NCI-H1694 (cell line): ENCODE results near the gene SOX13.

ENCODE experiments used
- DNase-seq: peaks from one replicate; lab custom pipeline; 2025; lab: John Stamatoyannopoulos, UW

Gene SOX13

DNA sequence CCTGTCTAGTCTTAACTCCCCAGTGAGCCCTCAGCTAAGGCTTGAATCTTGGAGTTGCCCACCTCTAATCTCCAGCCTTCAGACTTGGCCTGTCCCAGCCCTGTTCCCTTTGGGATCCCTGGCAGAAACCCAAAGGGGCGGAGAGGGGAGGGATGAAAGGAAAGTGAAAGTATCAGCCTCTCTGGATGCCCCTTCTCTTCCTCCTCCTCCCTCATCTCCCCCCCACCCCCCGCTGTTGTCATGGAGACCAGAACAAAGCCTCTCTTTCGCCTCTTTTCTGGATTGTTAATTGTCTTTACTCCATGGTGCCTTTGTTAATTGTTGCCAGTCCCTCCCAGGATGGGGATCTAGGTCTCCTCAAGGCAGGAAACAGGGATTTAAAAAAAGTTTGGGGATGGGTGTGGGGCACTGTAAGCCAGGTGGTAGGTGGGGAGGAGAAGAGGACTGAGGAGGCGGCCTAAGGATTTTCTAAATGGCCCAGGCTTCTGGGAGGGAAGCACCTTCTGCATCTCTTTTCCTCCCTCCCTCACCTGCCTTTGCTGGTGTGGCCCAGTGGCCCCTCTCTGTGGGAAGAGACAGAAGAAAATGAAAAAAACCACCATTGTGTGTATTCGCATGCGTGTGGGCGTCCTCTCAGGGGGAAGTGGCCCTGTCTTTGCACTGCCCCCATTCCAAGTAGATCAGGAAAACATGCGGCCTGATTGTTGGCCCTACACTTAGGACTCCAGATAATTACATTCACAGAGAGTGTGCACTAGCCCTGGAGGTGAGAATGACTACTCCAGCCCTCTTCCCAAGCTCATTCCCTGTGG is 7.5 kb upstream of the SOX13 start:
- no peak for DNase-seq

DNA sequence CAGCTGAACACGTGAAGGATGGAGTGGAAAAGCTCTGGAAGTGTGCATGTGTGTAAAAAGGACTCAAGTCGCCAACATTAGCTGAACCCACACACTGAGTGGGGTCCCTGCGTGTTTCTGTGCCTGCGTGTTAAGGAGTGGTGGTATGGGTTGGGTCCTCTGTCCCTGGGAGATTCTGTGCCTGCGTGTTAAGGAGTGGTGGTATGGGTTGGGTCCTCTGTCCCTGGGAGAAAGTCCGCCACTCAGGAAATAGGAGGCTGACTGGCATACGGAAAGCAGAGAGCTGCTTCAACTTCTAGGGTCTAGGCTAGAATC is 7.0 kb upstream of the SOX13 start:
- no peak for DNase-seq

DNA sequence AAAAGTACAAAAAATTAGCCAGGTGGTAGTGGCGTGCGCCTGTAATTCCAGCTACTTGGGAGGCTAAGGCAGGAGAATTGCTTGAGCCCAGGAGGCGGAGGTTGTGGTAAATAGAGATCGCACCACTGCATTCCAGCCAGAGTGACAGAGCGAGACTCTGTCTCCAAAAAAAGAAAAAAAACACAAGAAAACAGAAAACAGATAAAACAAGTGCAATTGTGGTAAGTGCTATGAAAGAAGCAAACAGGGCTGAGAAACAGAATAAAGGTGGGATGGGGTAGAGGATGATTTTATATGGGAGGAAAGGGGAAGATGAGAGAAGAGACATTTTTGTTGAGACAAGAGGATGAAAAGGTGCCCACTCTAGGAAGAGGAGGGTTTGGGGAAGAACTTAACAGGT is 5.0 kb upstream of the SOX13 start:
- no peak for DNase-seq

DNA sequence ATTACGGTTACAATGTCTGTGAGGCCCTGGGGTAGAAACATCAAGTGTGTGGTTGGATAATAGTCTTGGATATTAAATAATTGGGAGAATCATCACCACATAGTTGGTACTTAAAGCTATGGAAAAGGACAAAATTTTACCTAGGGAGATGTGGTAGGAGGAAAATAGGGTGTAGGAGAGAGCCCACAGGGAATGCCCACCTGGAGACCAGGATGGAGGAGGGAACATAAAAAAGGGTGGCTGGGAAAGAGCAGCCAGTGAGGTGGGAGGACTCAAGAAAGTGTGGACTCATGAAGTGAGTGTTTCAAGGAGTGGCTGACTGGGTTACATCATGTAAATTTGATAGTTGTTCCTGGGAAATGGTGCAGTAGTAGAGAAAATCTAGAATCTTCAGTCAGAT is 3.0 kb upstream of the SOX13 start:
- no peak for DNase-seq

DNA sequence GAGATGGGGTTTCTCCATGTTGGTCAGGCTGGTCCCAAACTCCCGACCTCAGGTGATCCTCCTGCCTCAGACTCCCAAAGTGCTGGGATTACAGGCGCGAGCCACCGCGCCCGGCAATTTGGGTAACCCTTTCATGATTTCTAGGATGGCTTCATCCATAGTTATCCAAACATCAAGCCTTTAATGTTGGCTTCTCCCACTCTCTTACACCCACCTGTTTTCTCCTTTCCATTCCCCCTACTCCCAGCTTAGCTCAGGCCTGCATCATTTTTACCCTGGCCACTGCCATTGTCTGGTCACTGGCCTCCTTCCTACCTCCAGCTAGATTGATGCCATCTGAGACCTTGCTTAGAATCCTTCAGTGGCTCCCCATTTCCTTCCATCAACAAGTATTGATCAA is 2.0 kb upstream of the SOX13 start:
- no peak for DNase-seq

DNA sequence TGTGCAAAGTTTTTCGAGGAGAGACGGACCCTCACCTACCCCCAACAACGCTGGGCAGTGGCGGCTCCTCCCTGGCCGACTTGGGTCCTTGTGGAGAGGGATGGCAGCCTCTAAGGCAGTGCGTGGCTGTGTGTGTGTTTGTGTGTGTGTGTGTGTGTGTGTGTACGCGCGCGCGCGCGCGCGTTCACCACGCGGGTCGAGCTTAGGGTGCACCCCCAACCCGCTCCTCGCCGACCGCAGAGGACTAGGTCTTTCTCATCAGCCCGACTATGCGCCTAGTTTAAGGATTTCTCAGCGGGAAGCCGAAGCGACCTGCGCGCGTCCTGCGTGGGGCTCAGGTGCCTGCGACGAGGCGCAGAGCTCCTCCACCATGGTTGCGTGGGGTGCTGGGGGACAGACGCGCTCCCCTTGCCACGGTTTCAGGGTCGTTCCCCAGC is 940 bp downstream of the SOX13 start:
- no peak for DNase-seq

DNA sequence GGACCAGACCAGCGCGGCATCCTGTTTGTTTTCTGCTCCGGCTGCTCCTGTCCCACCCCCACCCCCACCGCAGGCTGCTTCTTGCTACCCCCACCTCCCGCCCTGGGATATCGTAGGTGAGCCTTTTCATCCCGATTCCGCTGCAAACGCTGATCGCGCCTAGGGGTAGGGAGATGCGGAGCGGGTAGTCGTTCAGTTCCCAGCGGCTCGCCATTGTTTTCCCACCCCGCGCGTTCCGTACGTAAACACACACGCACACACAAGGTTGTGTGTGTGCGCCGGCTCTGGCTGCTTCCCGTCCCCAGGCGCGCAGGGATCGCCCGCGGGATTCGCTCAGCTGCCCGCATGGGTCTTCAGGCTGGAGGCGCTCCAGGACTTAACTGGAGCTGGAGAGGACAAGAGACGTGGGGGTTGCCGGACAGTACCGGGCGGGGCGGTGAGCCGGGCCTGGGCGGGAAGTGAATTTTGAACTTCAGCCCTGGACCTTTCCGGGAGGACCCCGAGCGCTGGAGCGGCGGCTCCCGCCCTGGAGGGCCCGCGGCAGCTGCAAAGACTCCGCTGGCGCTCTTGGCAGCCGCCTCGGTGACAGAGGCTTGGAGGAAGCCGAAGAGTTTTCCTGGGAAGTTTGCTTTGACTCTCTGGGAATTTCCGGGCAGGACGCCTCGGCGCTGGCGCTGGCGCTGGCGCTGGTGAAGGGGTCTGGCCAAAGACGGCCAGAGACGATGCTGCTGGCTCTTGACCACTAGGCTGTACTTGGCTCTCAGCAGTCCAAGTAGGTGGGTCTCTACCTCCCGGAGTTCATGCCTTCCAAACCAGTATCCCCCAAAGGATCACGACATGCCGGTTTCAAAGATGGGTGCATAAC is 1.6 kb downstream of the SOX13 start:
- DNase-seq, result peak; percentile 14

DNA sequence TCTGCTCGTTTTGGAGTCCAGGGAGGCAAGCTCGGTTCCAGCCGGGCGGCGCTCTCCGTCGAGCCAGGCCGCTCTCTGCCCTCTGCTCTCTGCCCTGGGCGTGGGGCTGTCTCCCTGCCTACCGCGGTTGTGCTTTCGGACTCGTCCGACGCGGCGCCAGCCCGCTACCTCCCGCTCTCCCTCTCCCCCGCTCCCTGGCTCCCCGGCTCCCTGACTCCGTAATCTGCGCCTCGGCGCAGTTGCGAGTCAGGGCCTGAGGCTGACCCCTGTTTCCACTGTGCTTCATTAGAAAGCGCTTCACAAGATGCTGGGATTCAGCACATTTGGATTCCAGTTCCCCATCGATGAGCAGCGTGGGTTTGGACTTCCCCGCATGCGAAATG is 2.2 kb downstream of the SOX13 start:
- no peak for DNase-seq

DNA sequence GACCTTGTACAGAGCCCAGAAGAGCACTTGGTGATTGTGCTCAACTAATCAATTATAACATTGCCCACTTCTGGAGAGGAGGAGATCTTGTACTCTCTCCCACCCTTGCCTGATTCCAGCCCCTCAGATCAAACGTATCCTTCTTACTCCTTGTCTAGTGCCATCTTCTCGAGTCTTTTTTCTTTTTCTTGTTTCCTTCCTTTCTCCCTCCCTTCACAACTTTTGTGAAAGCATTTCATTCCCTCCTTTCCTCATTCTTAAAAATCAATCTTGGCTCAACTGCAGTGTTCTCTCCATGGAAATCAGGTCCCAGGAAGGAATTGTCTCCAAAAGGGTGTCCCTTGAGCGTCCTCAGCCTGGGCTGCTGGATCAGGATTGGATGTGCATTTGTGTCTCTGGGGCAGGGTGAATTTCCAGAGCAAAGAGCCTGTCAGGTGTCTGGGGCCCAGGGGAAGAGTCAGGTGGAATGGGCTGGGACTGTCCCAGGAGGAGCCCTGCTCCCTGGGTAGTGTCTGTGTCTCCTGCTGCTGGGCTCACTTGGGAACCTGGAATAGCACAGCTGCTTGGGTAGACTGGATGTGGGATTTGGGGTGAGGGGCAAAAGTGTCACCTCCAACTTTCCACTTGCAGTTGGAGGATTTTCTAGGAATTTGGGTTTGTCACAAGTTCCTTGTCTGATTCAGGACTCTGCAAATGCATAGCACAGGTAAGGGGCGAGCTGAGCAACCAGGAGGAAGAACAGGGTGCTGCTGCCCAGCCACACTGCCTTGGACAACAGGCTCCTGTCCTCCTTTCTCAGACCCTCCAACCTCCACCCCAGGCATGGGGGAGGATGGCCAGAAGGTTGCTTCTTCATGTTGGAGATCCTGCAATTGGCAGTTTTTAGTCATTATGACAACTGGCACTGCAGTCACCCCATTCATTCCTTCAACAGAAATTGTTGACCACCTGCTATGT is 3.3 kb downstream of the SOX13 start:
- no peak for DNase-seq

DNA sequence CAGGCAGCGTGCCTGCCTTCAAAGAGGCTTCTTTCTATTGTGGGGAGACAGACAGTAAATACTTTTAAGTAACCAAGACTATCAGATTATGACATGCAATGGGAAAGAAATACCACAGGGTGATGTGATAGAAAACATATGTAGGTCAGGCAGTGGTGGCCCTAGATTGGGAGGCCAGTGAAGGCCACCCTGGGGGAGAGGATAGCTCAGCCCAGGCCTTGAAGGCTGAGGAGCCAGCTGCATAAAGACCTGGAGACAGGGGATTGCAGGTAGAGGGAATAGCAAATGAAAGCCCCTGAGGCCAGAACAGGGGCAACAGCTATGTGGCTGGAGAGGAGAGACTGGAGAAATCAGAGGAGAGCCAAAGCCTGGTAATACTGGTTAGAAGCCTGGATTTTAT is 4.0 kb downstream of the SOX13 start:
- DNase-seq, result no peak

DNA sequence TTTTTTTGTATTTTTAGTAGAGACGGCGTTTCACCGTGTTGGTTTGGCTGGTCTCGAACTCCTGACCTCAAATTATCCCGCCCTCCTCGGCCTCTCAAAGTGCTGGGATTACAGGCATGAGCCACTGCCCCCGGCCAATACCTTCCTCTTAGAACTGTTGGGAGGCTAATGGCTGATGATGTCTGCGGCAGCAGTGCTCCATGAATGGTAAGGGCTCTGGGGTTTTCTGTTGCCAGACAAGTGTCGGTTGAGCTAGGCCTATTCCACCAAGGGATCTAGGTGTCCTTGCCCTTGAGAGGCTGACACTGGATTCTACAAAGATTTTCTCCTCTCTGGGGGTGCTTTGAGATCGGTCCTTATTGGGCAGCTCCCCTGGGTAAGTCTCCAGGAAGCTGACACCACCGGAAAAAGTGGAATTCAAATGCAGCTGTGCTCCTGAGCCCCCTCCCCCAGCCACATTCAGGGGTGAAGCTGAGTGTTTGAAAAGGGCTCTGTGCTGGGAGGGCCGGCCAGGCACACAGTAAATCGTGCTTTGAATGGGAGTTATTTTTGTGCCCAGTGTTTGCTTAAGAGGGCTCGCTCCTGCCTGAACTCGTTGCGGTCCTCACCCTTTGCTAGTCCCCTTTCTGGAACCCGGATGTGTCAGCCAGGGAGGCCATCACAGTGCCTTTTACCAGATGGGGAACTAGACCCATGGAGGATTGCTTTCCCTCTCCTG is 5.2 kb downstream of the SOX13 start:
- no peak for DNase-seq

DNA sequence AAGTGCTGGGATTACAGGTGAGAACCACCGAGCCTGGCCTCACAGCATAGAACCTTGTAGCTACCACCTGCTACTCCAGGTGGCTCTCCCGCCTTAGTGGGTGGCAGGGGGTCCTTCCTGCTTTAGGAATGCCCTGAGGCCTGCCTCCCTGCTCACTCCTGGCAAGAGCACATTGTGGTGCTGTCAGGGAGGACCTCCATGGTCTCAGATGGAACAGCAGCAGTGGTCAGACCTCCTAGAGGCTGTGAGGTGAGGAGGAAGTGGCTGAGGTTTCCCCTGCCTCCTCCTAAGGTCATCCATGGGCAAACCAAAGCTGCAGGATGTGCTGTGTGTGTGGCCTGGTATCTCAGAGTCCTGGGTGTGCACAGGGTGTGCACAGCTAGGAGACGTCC is 6.7 kb downstream of the SOX13 start:
- no peak for DNase-seq

DNA sequence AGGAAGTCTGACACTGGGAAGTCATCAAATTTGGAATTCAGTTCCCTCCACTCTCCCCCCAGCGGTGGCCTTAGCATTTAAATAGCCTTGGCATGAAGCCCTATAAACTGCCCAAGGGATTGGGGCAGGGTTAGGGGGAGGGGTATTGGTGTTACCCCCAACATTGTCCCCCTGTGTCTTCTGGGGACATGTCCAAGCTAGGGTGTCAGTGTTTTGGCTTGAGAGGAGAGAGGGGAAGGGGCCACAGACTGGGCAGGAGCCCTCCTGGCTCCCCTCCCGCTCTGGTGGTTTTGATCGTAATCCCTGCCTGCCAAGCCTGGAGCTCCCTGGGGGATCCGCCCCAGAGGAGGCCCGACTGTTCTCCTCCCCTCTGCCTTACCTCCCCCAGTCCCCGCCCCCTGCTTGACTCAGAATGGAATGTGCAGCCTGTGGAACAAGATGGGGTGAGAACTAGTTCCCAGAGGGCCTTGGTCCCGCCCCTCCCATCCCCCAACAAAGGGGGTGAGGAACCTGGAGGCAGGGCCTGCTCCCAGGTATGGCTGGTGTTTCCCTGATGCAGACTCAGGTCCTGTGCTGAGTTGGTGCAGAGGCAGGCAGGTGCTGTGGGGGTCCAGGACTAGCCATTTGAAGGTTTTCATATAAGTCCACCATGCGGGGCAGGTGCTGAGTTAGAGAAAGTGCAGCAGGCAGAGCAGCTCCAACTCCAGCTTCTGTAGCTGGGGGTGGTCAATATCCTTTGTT is 7.4 kb downstream of the SOX13 start:
- peak; percentile 19 for DNase-seq

DNA sequence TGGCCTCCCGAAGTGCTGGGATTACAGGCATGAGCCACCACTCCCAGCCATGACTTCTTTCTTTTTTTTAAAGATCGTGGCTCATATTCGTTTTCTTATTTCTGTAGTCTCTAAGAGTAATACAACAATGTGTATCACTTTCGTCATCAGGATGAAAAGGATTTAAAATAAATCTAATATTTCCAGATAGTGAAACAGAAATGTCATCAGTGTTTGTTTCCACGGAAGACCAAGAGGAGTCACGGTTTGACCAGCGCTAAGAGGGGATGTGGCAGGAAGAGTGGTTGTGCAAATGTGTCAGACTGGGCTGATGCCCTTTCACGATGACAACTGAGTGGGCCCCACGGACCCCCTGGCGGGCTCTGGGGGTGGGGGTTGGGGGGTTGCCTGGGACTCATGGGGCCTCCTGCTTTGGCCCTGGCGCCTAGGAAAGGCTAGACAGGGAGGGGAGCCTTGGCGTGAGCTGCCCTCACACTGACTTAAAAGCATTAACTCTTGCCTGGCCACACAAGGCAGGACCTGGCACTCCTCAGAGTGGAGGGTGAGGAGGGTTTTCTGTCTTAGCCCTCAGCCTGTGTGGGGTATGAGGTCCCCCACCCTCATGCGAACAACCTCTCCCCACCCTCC is 8.4 kb downstream of the SOX13 start:
- DNase-seq, result no peak

DNA sequence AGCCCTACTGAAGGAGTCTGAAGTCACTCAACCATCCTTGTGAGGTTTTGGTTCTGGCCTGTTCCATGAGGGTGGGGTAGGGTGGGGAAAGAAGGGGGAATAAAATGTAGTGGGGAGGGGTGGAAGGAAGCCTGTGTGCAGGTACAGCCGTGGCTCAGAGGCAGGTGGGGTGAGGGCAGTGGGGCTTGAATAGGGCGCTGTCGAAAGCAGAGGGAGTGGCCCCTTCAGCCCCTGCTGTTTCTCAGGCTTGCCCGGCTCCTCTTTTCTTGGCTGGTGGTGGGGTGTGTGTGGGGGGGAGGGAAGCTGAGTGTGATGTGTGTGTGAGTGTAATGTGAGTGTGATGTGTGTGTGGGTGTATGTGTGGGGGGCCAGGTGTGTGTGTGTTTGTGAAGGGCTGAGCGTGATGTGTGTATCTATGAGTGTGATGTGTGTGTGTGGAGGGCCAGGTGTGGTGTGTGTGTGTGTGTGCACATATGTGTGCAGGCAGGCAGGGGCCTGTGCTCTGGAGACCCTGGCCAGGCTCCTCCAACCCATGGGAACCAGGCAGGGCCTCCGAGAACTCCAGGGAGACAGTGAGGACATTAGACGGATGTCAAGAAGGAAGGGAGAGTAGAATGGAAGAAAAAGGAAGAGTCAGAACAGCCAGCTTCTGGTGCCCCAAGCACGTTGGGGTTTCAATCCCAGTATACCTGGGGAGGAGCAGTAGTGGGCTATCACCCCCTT is 9.0 kb downstream of the SOX13 start:
- no peak for DNase-seq

DNA sequence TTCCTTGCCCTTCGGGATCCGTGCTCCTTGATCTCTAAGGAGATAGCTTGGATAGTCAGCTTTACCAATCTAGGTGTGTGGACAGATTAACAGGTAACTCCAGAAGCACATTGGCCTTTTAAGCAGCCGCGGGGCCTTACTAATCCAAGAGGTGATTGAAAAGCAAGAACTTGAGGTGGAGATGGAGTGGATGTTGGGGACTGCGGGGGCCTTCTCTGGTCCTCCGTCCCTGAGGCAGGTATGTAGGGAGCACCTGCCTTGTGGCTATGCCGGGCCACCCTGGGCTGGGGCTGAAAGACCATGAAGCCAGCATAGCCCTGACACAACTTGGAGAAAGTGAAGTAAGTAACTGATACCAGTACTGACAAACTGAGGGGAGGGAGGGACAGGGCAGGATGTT is 10.6 kb downstream of the SOX13 start:
- no peak for DNase-seq

DNA sequence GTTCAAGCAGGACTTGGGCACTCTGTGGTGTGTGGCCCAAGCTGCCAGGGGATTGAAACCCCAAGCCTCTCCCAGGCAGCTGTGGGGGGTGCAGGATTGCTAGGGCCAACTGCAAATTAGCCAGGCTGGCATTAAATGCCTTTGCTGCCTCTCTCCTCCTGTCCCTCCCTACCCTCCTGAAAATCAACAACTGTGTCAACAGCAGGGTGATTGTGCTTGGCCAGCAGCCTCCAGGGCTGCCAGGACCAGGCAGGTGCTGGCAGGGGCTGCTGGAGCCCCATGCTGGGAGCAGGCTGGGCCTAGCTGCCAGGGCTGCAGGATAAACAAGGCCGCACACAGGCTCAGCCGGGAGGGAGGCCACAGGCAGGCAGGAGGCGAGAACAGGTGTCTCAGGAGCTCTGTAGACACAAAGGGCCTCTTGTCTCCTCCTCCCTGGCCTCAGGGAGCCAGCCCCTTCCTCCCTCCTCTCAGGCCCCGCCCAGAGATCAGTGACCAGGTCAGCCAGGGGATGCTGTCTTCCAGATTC is 11.4 kb downstream of the SOX13 start:
- DNase-seq, result peak; percentile 67

DNA sequence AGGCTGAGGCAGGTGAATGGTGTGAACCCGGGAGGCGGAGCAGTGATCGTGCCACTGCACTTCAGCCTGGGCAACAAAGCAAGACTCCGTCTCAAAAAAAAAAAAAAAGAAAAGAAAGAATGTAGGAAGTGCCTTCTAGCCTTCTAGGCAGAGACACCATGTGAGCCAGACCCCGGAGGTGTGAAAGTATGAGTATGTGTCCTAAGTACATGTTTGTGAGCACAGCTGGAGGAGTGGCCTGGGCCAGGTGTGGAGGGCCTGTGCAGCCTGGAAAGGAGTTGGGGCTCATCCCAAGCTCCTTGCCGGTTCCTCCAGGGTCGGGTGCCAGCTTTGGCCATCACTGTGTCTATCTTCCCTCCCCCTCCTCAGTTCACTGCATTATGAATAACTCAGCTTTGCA is 13.0 kb downstream of the SOX13 start:
- DNase-seq, result no peak

DNA sequence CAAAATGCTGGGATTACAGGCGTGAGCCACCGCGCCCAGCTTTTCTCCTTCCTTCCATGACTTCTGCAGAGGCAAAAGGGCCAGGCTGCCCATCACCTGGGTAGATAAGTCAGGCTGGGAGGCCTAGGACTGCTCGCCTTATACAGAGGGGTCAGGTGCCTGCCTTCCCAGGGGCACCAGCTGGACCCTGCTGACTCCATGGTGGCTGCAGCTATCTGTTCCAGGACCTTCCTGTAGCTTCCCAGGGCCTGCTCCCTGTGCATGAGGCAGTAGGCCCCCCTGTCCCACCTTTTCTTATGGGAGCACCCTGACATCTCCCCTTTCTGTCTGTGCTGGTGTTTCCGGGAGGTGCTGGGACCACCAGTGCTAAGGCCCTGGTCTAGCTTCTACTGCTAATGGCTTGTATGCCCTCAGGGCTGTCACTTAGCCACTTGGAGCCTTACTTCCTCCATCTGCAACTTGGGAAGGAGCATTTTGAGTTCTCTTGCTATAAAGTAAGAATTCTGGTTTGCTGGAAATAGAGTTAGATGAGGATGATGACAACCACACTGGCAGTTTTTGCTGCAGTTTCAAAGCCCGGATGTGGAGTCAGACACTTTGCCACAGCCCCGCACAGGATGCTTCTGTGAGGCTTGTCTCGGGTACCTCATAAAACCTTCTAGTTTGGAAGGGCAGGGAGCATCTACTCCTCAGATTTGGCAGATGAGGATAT is 14.4 kb downstream of the SOX13 start:
- DNase-seq, result no peak
